Heart right ventricle (tissue), 16 donors: ENCODE results near the gene GALNTL6. TPM values are rescaled to one million over a fixed set of nuclear protein-coding genes. Genes with fewer than 3 reads are reported as not detected.

Experiments used
- ATAC-seq, 8 donors: fragments of 200-7000 bp; cut with Tn5 transposase; one replicate each; pipeline ENCODE4 v1.9.1; 2020; ENCODE audit warnings: mild to moderate bottlenecking in 8 of 8, moderate library complexity in 8 of 8, moderate number of reproducible peaks in 1 of 8
- DNase-seq, 2 donors: peaks; one replicate each; pipeline ENCODE4 v3.0.0-alpha.2; 2020
- H3K27ac ChIP-seq, 10 donors: fragments of 200-600 bp; sonication (generic) in 2 of 10; one replicate each; pipeline versions ENCODE4 v1.5.0 to v1.8.0; 2020 to 2022; ENCODE audit warnings: mild to moderate bottlenecking in 3 of 10
- H3K27me3 ChIP-seq, 7 donors: fragments of 200-600 bp; one replicate each; pipeline ENCODE4 v1.8.0; 2021 to 2022; ENCODE audit warnings: mild to moderate bottlenecking in 2 of 7
- H3K36me3 ChIP-seq, 9 donors: fragments of 200-600 bp; sonication (generic) in 1 of 9; one replicate each; pipeline versions ENCODE4 v1.5.0 to v1.8.0; 2020 to 2022; ENCODE audit warnings: mild to moderate bottlenecking in 2 of 9
- H3K4me1 ChIP-seq, 9 donors: fragments of 200-600 bp; sonication (generic) in 1 of 9; one replicate each; pipeline versions ENCODE4 v1.5.0 to v1.8.0; 2020 to 2022; ENCODE audit warnings: mild to moderate bottlenecking in 4 of 9
- H3K4me3 ChIP-seq, 10 donors: fragments of 200-600 bp; sonication (generic) in 2 of 10; one replicate each; pipeline versions ENCODE4 v1.5.0 to v1.8.0; 2020 to 2022; ENCODE audit warnings: mild to moderate bottlenecking in 7 of 10, moderate library complexity in 2 of 10
- H3K9me3 ChIP-seq, 11 donors: fragments of 200-600 bp in 10 of 11; sonication (generic) in 2 of 11; one replicate each; pipeline versions ENCODE4 v1.5.0 to v1.8.0; 2013 to 2022; ENCODE audit warnings: mild to moderate bottlenecking in 2 of 11, control low read depth in 1 of 11, moderate library complexity in 1 of 11
- WGBS, 2 donors: extraction: QIAGEN DNeasy Blood & Tissue Kit; methylation state at CpG; one replicate each; pipeline ENCODE4 v1.1.7; 2013; ENCODE audit warnings: inconsistent platforms in 1 of 2; 5-methylcytosine and 5-hydroxymethylcytosine counted together
- intact Hi-C, 10 donors: fragments of 100-400 bp; cut with DNase I; formaldehyde crosslinking; loops; one replicate each; pipeline versions ENCODE4 v1.11.1 to v1.14.2; 2022
- polyA plus RNA-seq, 2 donors: library from polyadenylated mRNA; stranded (reverse); fragments of 200-250 nt; gene quantifications; one replicate each; pipeline ENCODE4 v1.2.3, GENCODE V29; 2013
- total RNA-seq, 10 donors: library from RNA; stranded (reverse); fragmentation: NEBNext Ultra II Directional in 3 of 10; extraction: Animal tissue kit (Norgen Biotek cat#: 25700) in 3 of 10; gene quantifications; one replicate each; pipeline versions ENCODE4 v1.2.1 to v1.2.4, GENCODE V29; 2021 to 2023
- TF ChIP-seq, protein P1 (sequence below), 9 donors: fragments of 200-600 bp; sonication (generic) in 2 of 9; IDR thresholded peaks; one replicate each; pipeline versions ENCODE4 v1.5.0 to v1.8.0; 2021 to 2022; ENCODE audit warnings: antibody characterized with exemption in 9 of 9, mild to moderate bottlenecking in 5 of 9, moderate library complexity in 1 of 9
- donor health status: Arrhythmogenic right ventricular cardiomyopathy.
- donor health status: ischemic (EF 13 %, LVEDD 7.1; RV severe dilation, severe dysfunction).
- donor health status: healthy with polysubstance abuse.
- donor health status: DM: no; HTN: yes; CAD: no.
- donor health status: DM: no; HTN: no; CAD: no.
- donor health status: ischemic (EF 25% LVEDD 6.9; RV normal size, moderate dysfunction).
- donor health status: ischemic (EF 25% LVEDD 5.7; RV mildly dilated, moderate dysfunction).
- donor health status: healthy.
- donor health status: DM: yes; HTN: yes; CAD: no.
- donor health status: Ischemic cardiomyopathy.
- donor health status: ischemic (EF 35%, LVEDD 5.7; RV mildly dilated, moderate dysfunction).
- donor health status: nonischemic (EF 11% LVEDD 7.7; RV severe dilation, severe dysfunction).
- donor health status: DM: yes; HTN: yes; CAD: no.
- donor health status: PGD.
- donor health status: ischemic (EF 29% LVEDD 5.4; RV normal size, mild dysfunction).
- donor health status: nonischemic (EF 23%, LVEDD 6.1; RV moderate dilation, normal function).

Gene GALNTL6
- total and polyA plus RNA-seq, 12 donors = 0.14 to 2.6 (median 0.49) TPM; not detected in 6

DNA sequence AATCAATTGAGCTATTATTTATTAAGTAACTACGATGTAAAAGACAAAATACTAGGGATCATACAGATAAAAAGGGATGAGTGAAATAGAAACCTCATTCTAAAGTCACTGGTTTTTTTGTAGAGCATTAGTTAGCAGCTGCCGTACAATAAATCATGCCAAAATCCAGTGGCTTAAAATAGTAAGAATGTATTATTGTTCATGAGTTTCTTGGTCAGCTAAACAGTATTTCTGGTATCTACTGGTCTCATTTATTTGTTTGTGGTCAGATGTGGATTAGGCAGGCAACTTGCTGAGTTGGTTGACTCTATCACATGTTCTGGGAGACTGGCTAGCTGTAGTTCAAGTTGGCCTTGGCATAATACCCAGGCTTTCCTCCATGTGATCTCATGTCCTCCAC lies 667.3 kb downstream of the GALNTL6 start:
- no peak for DNase-seq
- no peak for ATAC-seq
- TF ChIP-seq, protein P1, sequence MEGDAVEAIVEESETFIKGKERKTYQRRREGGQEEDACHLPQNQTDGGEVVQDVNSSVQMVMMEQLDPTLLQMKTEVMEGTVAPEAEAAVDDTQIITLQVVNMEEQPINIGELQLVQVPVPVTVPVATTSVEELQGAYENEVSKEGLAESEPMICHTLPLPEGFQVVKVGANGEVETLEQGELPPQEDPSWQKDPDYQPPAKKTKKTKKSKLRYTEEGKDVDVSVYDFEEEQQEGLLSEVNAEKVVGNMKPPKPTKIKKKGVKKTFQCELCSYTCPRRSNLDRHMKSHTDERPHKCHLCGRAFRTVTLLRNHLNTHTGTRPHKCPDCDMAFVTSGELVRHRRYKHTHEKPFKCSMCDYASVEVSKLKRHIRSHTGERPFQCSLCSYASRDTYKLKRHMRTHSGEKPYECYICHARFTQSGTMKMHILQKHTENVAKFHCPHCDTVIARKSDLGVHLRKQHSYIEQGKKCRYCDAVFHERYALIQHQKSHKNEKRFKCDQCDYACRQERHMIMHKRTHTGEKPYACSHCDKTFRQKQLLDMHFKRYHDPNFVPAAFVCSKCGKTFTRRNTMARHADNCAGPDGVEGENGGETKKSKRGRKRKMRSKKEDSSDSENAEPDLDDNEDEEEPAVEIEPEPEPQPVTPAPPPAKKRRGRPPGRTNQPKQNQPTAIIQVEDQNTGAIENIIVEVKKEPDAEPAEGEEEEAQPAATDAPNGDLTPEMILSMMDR (IDR thresholded peaks at IDR 0.05) = no peak
- peaks cover 0 to 33% (median 0%) of the 10 kb centered on the region in 11 donors for H3K9me3 ChIP-seq
- H3K27ac ChIP-seq = no peak overlapping the region
- intact Hi-C loops = no loop called here
- 80 to 86% methylated on average over 2 of the region's 2 CpGs for WGBS, 2 donors
- no peak overlapping the region for H3K4me3 ChIP-seq
- no peaks in the 10 kb centered on the region for H3K4me1 ChIP-seq
- no peaks in the 10 kb centered on the region for H3K36me3 ChIP-seq
- H3K27me3 ChIP-seq = no peaks in the 10 kb centered on the region

DNA sequence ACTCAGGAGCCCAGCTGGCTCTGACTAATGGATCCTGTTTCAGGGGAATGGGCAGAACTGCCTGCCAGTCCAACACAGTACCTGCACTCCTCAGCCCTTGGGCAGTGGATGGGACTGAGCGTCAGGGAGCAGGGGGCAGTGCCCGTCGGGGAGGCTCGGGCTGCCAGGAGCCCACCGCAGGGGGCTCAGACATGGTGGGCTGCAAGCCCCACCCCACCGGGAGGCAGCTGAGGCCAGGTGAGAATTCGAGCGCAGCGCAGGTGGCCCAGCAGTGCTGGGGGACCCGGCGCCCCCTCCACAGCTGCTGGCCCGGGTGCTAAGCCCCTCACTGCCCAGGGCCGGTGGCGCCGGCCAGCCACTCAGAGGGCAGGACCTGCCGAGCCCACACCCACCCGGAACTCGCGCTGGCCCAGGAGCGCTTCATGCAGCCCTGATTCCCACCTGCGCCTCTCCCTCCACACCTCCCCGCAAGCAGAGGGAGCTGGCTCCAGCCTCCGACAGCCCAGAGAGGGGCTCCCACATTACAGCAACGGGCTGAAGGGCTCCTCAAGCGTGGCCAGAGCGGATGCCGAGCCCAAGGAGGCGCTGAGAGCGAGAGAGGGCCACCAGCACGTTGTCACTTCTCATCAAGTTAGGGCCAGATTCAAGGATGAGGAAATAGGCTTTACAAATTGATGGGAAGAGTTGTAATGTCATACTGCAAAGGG lies 668.8 kb downstream of the GALNTL6 start:
- Histone ChIP-seq H3K9me3 (peaks cover 0 to 33% (median 0%) of the 10 kb centered on the region in 11 donors), H3K27me3 (no peaks in the 10 kb centered on the region), H3K27ac (no peak overlapping the region), H3K4me1 (no peaks in the 10 kb centered on the region), H3K4me3 (no peak overlapping the region), H3K36me3 (no peaks in the 10 kb centered on the region)
- TF ChIP-seq, protein P1 (IDR thresholded peaks at IDR 0.05) = no peak
- intact Hi-C loops = no loop called here
- ATAC-seq = no peak
- WGBS, 2 donors = 88% methylated on average over 29 to 30 of the region's 30 CpGs
- DNase-seq = no peak

DNA sequence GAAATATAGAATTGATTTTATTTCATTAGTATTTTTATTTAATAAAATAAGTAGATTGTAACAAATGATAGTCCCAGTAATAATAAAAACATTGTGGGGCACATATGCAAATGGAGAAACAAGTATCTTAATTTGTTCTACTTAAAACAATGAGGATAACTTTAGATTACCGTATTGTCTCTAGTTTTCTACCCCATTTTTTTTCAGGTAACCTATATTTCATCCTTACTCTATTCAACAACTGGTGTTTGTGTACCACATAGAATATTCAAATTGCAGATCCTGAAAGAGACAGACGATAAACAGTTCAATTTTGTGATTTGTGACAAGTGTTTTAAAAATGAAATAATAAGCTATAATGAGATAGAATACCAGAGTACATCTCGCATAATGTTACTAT lies 671.8 kb downstream of the GALNTL6 start:
- 86 to 88% methylated on average over 3 of the region's 3 CpGs for WGBS, 2 donors
- H3K27ac ChIP-seq = no peak overlapping the region
- no peaks in the 10 kb centered on the region for H3K4me1 ChIP-seq
- H3K4me3 ChIP-seq = no peak overlapping the region
- intact Hi-C loops = no loop called here
- DNase-seq (no peak), ATAC-seq (no peak)
- TF ChIP-seq, protein P1 (IDR thresholded peaks at IDR 0.05) = no peak
- no peaks in the 10 kb centered on the region for H3K36me3 ChIP-seq
- no peaks in the 10 kb centered on the region for H3K27me3 ChIP-seq
- H3K9me3 ChIP-seq = peaks cover 0 to 22% (median 0%) of the 10 kb centered on the region in 11 donors

DNA sequence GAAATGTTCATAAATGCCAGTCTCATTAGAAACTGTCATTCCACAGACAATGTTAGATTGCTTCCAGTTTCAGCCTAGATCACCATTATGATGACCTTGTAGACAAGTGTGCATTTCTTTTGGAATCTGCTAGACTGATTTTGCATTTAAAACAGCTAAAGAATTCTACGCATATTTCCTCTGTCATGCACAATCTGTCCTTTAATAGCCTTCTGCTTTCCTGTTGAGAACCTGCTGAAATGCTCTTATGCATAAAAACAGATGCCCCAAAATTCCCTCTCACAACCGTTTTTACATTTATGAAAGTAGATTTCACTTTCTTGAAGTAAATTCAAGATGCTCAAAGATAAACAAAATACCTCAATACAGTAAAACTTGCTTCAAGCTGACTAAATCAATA lies 673.3 kb downstream of the GALNTL6 start:
- Histone ChIP-seq H3K36me3 (no peaks in the 10 kb centered on the region), H3K4me3 (no peak overlapping the region), H3K9me3 (peaks cover 0 to 12% (median 0%) of the 10 kb centered on the region in 11 donors), H3K27me3 (no peaks in the 10 kb centered on the region), H3K4me1 (no peaks in the 10 kb centered on the region), H3K27ac (no peak overlapping the region)
- ATAC-seq (no peak), DNase-seq (no peak)
- intact Hi-C loops = no loop called here
- TF ChIP-seq, protein P1 (IDR thresholded peaks at IDR 0.05) = no peak
- WGBS, 2 donors = 67 to 69% methylated on average over 2 of the region's 2 CpGs
